Stimulated activated CD4-positive, alpha-beta T cell treated with anti-CD3 and anti-CD28 coated beads, TNF-alpha, amount 100 ng/mL, for 1 hour (primary cell): ENCODE results near the gene DCK.
"Not testable (repeated sequence)": the region's sequence is repeated elsewhere in the genome, so short reads cannot be mapped to it uniquely, and the experiment has no call there.

Source experiments
- DNase-seq, 3 donors: peaks; one replicate each; pipeline ENCODE4 v3.0.0-alpha.2; 2020; ENCODE audit warnings: low read depth in 3 of 3, low spot score in 1 of 3

Gene DCK

DNA sequence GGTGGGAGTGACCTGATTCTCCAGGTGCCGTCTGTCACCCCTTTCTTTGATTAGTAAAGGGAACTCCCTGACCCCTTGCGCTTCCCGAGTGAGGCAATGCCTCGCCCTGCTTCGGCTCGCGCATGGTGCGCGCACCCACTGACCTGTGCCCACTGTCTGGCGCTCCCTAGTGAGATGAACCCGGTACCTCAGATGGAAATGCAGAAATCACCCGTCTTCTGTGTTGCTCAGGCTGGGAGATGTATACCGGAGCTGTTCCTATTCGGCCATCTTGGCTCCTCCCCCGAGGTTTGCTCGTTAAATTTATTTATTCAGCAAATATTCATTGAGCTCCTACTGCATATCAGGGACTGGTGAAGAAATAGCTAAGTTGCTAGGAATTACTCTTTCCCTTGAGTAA lies 66.1 kb downstream of the DCK start:
- not testable (repeated sequence) for DNase-seq

DNA sequence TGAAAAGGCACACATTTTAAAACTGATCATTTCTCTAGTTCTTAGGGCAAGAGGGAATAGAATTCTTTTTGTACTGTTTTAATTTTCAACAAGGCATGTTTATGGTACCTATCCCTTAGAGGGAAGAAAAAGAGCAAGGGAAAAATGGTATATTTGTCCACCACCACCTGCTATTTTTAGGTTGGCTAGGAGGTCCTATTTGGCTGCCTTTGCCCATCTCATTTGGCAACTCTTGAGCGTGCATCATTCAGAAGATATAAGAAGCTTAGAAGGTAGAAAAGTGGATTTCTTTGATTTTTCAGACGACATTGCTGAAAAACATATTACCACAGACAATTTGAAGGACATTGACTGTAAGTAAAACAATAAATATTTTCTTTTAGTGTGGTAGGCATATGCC lies 69.0 kb downstream of the DCK start:
- DNase-seq, result no peak

DNA sequence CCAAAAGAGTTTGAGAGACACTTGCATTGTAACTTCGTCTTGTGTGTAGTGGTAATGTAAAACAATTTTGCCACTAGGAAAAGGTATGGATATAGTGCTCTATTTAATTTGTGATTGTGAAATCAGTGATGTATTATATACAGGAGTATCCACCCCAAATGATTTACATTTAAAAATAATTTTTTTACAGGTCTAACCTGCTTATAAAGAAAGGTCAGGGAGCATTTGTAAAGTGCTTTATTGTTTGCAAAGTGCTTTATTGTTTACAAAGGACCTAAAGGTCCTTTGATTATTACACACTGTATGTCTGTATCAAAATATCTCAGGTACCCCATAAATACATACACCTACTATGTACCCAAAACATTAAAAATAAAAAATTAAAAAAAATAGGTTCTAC lies 70.3 kb downstream of the DCK start:
- DNase-seq, result no peak

- no peak for DNase-seq
Observed at GRCh38 chr4:71064521-71064920, 71.1 kb downstream of the DCK start.

GRCh38 chr4:71065991-71066510 lies 72.6 kb downstream of the DCK start:
- no peak for DNase-seq

- no peak for DNase-seq
Observed at GRCh38 chr4:71066737-71067716, 73.6 kb downstream of the DCK start.

DNA sequence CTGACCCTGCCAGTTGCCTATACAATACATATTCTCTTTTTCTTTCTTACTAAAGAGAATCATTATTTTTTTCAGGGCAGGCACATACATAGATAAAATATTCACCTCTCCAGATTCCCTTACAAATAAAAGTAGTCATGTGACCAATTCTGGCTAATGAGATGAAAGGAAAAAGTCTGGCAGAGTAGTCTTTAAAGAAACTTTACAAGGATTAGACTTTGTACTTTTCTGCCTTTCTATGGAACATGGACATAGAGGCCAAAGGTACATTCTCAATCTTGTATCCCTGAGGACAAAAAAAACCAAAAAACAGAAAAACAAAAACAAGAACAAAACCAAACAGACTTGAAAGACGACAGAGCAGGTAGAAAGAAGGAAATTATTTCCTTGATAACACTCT lies 75.6 kb downstream of the DCK start:
- no peak for DNase-seq

DNA sequence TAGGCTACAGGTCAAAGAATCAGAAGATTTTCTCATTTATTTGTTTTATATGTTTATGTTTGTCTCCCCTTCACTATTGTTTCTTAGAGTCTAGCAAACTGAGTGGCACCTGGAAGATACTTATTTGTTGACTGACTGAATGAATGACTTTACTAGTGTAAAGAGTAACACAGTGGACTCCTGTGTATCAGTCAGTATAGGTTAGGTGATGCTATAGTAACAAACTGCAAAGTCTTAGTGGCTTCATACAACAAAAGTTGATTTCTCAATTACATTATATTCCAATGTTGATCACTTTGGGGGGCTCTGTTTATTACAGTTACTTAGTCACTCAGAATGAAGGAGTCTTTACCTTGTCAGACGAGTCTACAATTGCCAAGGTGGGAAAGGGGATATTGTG lies 76.6 kb downstream of the DCK start:
- no peak for DNase-seq

DNA sequence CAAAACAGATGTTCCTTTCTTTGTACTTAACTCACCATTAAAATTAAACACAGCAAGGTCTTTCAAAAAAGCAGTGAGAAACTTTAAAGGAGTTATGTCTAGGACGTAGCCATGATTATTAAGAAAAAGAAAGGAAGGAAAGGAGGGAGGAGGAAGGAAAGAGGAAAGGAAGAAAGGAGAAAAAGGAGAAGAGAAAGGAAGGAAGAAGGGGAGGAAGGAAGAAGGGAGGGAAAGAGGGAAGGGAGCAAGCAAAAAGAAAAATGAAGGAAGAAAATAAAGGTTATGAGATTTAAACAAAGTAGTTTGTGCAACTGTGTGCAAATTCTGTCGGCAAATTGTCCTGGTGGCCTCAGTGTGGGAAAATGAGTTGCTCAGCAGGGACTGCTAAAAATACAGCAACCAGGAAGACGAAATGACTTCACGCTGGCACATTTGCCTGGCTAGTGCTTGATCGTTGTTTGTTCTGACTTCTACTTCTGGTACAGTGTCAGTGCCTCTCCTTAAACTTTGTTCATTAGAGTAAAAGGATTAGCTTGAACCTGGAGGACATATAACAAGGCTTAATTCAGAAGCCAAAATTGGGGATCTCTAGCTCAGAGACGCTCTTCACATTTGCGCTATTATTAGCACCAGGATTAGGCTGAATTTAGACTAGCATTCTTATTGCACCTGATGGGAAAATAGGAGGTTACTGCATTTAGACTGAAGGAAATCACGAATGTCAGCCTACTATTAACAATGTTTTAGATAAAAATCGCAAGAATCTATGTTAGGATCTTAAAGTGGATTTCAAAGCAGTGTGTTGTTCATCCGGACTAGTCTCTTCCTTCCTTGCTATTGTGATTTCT lies 81.2 kb downstream of the DCK start:
- no peak for DNase-seq
